Suprapubic skin (tissue), 4 donors: ENCODE results near the gene ATP6V0B. TPM values are rescaled to one million over a fixed set of nuclear protein-coding genes. Genes with fewer than 3 reads are reported as not detected.

ENCODE experiments used
- DNase-seq, 2 donors: peaks; one replicate each; pipeline ENCODE4 v3.0.0-alpha.2; 2019; ENCODE audit warnings: low spot score in 2 of 2
- H3K27ac ChIP-seq: fragments of 200-600 bp; sonication (generic); one replicate; pipeline ENCODE4 v1.5.1; 2019
- H3K27me3 ChIP-seq: fragments of 200-600 bp; sonication (generic); one replicate; pipeline ENCODE4 v1.5.1; 2019
- H3K36me3 ChIP-seq: fragments of 200-600 bp; sonication (generic); one replicate; pipeline ENCODE4 v1.5.1; 2019
- H3K4me1 ChIP-seq: fragments of 200-600 bp; sonication (generic); one replicate; pipeline ENCODE4 v1.5.1; 2019
- H3K4me3 ChIP-seq: fragments of 200-600 bp; sonication (generic); one replicate; pipeline ENCODE4 v1.5.1; 2019; ENCODE audit warnings: mild to moderate bottlenecking
- H3K9me3 ChIP-seq: fragments of 200-600 bp; sonication (generic); one replicate; pipeline ENCODE4 v1.5.1; 2019
- CTCF ChIP-seq, 2 donors: fragments of 200-600 bp in 1 of 2; fragments of 450-650 bp in 1 of 2; sonication (generic) in 1 of 2; IDR thresholded peaks; one replicate each; pipeline ENCODE4 v1.5.1; 2016 to 2019; ENCODE audit warnings: antibody characterized with exemption in 2 of 2, mild to moderate bottlenecking in 1 of 2, moderate library complexity in 1 of 2
- EP300 ChIP-seq: sonication (generic); formaldehyde crosslinking; IDR thresholded peaks from one replicate; pipeline ENCODE4 v1.6.1; 2017; ENCODE audit warnings: antibody characterized with exemption
- POLR2A ChIP-seq, 2 donors: fragments of 450-650 bp; IDR thresholded peaks; one replicate each; pipeline ENCODE4 v1.6.1; 2017; ENCODE audit warnings: antibody characterized with exemption in 2 of 2, mild to moderate bottlenecking in 2 of 2, moderate library complexity in 2 of 2
- POLR2AphosphoS5 ChIP-seq, 3 donors: sonication (generic); formaldehyde crosslinking; IDR thresholded peaks; one replicate each; pipeline ENCODE4 v1.6.1; 2017; ENCODE audit warnings: antibody characterized with exemption in 3 of 3
- WGBS: methylation state at CpG from one replicate; pipeline ENCODE4 v1.1.5; 2018; 5-methylcytosine and 5-hydroxymethylcytosine counted together
- total RNA-seq, 4 donors: library from RNA; depleted of rRNA; stranded (reverse); fragments of >200 nt; gene quantifications; one replicate each; pipeline ENCODE4 v1.1.0, GENCODE V29; 2016

The ATP6V0B gene
- total RNA-seq, 4 donors from 2014 or later = 95.2 to 193 (median 150) TPM

GRCh38 chr1:43992232-43992995, 17.7 kb downstream of the ATP6V0B start:
- H3K9me3 ChIP-seq = no peaks in the 10 kb centered on the region
- no peak for TF ChIP-seq CTCF (IDR thresholded peaks at IDR 0.05)
- no peak for TF ChIP-seq EP300
- TF ChIP-seq POLR2A (IDR thresholded peaks at IDR 0.05) = no peak
- TF ChIP-seq POLR2AphosphoS5 (IDR thresholded peaks at IDR 0.05) = no peak
- 44% methylated on average over 11 of the region's 11 CpGs for WGBS
- H3K36me3 ChIP-seq = no peaks in the 10 kb centered on the region
- H3K27ac ChIP-seq = peak overlapping the region; percentile 71
- peak in 1 of 2 donors; percentile 79 for DNase-seq
- peaks cover 25% of the 10 kb centered on the region for H3K4me1 ChIP-seq
- no peaks in the 10 kb centered on the region for H3K27me3 ChIP-seq
- H3K4me3 ChIP-seq = peak overlapping the region; percentile 63

GRCh38 chr1:43993206-43993914, 18.6 kb downstream of the ATP6V0B start:
- no peak for DNase-seq
- H3K27me3 ChIP-seq = no peaks in the 10 kb centered on the region
- no peaks in the 10 kb centered on the region for H3K36me3 ChIP-seq
- H3K4me3 ChIP-seq = no peak overlapping the region
- H3K4me1 ChIP-seq = peaks cover 25% of the 10 kb centered on the region
- 91% methylated on average over 9 of the region's 9 CpGs for WGBS
- H3K27ac ChIP-seq = no peak overlapping the region
- H3K9me3 ChIP-seq = no peaks in the 10 kb centered on the region
- TF ChIP-seq POLR2AphosphoS5 (IDR thresholded peaks at IDR 0.05) (no peak), CTCF (IDR thresholded peaks at IDR 0.05) (no peak), EP300 (no peak), POLR2A (IDR thresholded peaks at IDR 0.05) (no peak)

- TF ChIP-seq POLR2AphosphoS5 (IDR thresholded peaks at IDR 0.05) (no peak), EP300 (no peak), CTCF (IDR thresholded peaks at IDR 0.05) (no peak), POLR2A (IDR thresholded peaks at IDR 0.05) (no peak)
- no peaks in the 10 kb centered on the region for H3K9me3 ChIP-seq
- peaks cover under 1% of the 10 kb centered on the region for H3K36me3 ChIP-seq
- no peaks in the 10 kb centered on the region for H3K27me3 ChIP-seq
- no peak for DNase-seq
- no peak overlapping the region for H3K4me3 ChIP-seq
- no peak overlapping the region for H3K27ac ChIP-seq
- 73% methylated on average over 7 of the region's 7 CpGs for WGBS
- peaks cover 25% of the 10 kb centered on the region for H3K4me1 ChIP-seq
Observed at GRCh38 chr1:43994071-43994470, 19.3 kb downstream of the ATP6V0B start.

GRCh38 chr1:43994794-43995790, 20.3 kb downstream of the ATP6V0B start:
- H3K9me3 ChIP-seq = no peaks in the 10 kb centered on the region
- H3K36me3 ChIP-seq = peaks cover 6% of the 10 kb centered on the region
- H3K27me3 ChIP-seq = no peaks in the 10 kb centered on the region
- peaks cover 25% of the 10 kb centered on the region for H3K4me1 ChIP-seq
- H3K4me3 ChIP-seq = no peak overlapping the region
- DNase-seq = no peak
- TF ChIP-seq POLR2AphosphoS5 (IDR thresholded peaks at IDR 0.05) = no peak
- TF ChIP-seq POLR2A (IDR thresholded peaks at IDR 0.05) = no peak
- TF ChIP-seq CTCF (IDR thresholded peaks at IDR 0.05) = no peak
- TF ChIP-seq EP300 = no peak
- no peak overlapping the region for H3K27ac ChIP-seq
- 81% methylated on average over 10 of the region's 15 CpGs for WGBS
